BLaER1 (cell line): Measurements from ENCODE around the gene TTC13.
A peak's percentile ranks its signal among the peaks of the same experiment; 100 is the strongest.
"Not testable (repeated sequence)": the region's sequence is repeated elsewhere in the genome, so short reads cannot be mapped to it uniquely, and the experiment has no call there.

ENCODE experiments used
- H3K27ac ChIP-seq: shearing (Covaris generic); formaldehyde crosslinking; 2 replicates; pipeline ENCODE4 v1.8.1; 2022
- H3K27me3 ChIP-seq: shearing (Covaris generic); formaldehyde crosslinking; 2 replicates; pipeline ENCODE4 v1.8.1; 2022
- H3K36me3 ChIP-seq: shearing (Covaris generic); formaldehyde crosslinking; 2 replicates; pipeline ENCODE4 v1.8.1; 2022
- H3K4me1 ChIP-seq: shearing (Covaris generic); formaldehyde crosslinking; 2 replicates; pipeline ENCODE4 v1.8.1; 2022
- H3K4me2 ChIP-seq: shearing (Covaris generic); formaldehyde crosslinking; 2 replicates; pipeline ENCODE4 v1.8.1; 2022
- H3K4me3 ChIP-seq: shearing (Covaris generic); formaldehyde crosslinking; 2 replicates; pipeline ENCODE4 v1.8.1; 2022
- H3K9ac ChIP-seq: shearing (Covaris generic); formaldehyde crosslinking; 2 replicates; pipeline ENCODE4 v1.8.1; 2022
- H3K9me3 ChIP-seq: shearing (Covaris generic); formaldehyde crosslinking; 2 replicates; pipeline ENCODE4 v1.8.1; 2022
- H4K20me1 ChIP-seq: shearing (Covaris generic); formaldehyde crosslinking; 2 replicates; pipeline ENCODE4 v1.8.1; 2022
- Cebpa-rat ChIP-seq: shearing (Covaris generic); IDR thresholded peaks from 2 replicates; pipeline ENCODE4 v1.8.1; 2022

Gene TTC13, protein sequence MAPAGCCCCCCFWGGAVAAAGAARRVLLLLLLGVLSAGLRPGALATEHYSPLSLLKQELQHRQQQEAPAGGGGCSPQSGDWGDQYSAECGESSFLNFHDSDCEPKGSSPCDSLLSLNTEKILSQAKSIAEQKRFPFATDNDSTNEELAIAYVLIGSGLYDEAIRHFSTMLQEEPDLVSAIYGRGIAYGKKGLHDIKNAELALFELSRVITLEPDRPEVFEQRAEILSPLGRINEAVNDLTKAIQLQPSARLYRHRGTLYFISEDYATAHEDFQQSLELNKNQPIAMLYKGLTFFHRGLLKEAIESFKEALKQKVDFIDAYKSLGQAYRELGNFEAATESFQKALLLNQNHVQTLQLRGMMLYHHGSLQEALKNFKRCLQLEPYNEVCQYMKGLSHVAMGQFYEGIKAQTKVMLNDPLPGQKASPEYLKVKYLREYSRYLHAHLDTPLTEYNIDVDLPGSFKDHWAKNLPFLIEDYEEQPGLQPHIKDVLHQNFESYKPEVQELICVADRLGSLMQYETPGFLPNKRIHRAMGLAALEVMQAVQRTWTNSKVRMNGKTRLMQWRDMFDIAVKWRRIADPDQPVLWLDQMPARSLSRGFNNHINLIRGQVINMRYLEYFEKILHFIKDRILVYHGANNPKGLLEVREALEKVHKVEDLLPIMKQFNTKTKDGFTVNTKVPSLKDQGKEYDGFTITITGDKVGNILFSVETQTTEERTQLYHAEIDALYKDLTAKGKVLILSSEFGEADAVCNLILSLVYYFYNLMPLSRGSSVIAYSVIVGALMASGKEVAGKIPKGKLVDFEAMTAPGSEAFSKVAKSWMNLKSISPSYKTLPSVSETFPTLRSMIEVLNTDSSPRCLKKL

DNA sequence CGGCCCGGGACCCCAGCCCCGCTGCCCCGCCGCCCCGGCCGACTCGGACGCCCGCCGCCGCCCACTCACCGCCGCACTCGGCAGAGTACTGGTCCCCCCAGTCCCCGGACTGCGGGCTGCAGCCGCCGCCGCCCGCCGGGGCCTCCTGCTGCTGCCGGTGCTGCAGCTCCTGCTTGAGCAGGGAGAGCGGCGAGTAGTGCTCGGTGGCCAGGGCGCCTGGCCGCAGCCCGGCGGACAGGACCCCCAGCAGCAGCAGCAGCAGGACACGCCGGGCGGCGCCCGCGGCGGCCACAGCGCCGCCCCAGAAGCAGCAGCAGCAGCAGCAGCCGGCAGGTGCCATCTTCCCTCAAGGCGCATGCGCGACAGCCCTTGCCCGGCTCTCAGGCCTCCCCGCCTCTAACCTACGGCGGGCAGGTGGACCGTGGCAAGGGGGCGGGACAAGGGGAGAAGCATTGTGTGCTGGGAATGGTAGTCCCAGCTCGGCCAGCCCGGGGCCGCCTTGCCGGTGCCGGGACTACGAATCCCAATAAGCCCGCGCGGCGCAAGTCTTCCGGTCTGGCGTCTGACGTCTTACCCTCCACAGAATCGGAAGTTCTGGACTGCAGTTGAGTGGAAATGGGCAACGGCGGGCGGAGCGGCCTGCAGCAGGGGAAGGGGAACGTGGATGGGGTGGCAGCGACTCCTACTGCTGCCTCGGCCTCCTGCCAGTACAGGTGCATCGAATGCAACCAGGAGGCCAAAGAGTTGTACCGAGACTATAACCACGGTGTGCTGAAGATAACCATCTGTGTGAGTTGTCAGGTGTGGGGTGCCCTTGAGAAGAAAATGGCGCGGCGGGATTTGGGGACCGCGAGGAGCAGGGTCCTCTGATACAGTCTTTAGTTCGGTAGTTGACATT is at the start of gene TTC13, which contains the start of gene ARV1:
TSS of gene TTC13 (minus strand) at position 371 of the 898 bp plus-strand sequence. CDS start at position 340, 31 bp downstream.
TSS of gene ARV1 (plus strand) at position 604 of the 898 bp plus-strand sequence. CDS start at position 616, 12 bp downstream.
- peak within 1 kb of the TSS; percentile 80 for H3K27ac ChIP-seq
- peaks cover 21% of the 10 kb centered on the region for H3K36me3 ChIP-seq
- H3K9ac ChIP-seq: peak within 1 kb of the TSS; percentile 84
- no peaks in the 10 kb centered on the region for H3K27me3 ChIP-seq
- peak within 1 kb of the TSS; percentile 87 for H3K4me3 ChIP-seq
- H3K4me2 ChIP-seq: peak within 1 kb of the TSS; percentile 94
- no peaks in the 10 kb centered on the region for H3K9me3 ChIP-seq
- no peaks in the 10 kb centered on the region for H4K20me1 ChIP-seq
- H3K4me1 ChIP-seq: peaks cover 42% of the 10 kb centered on the region
- no peak for TF ChIP-seq Cebpa-rat

- Histone ChIP-seq H3K4me2 (peak overlapping the region; percentile 74), H4K20me1 (peaks cover 39% of the 10 kb centered on the region), H3K27me3 (no peaks in the 10 kb centered on the region), H3K9ac (no peak overlapping the region), H3K4me3 (no peak overlapping the region), H3K9me3 (no peaks in the 10 kb centered on the region), H3K36me3 (peaks cover 7% of the 10 kb centered on the region; the same call in 1 of the 2 replicates), H3K4me1 (peaks cover 48% of the 10 kb centered on the region), H3K27ac (no peak overlapping the region)
- no peak for TF ChIP-seq Cebpa-rat
Measured at GRCh38 chr1:231027971-231028370, 49.3 kb upstream of the TTC13 start.

GRCh38 chr1:231027136-231027925 is 48.7 kb upstream of the TTC13 start:
- H3K9ac ChIP-seq: no peak overlapping the region
- H4K20me1 ChIP-seq: peaks cover 33% of the 10 kb centered on the region
- peaks cover 11% of the 10 kb centered on the region; the same call in 1 of the 2 replicates for H3K36me3 ChIP-seq
- H3K4me2 ChIP-seq: peak overlapping the region; percentile 74; the same call in 1 of the 2 replicates
- H3K4me1 ChIP-seq: peaks cover 43% of the 10 kb centered on the region
- no peaks in the 10 kb centered on the region for H3K9me3 ChIP-seq
- no peak for TF ChIP-seq Cebpa-rat
- no peaks in the 10 kb centered on the region for H3K27me3 ChIP-seq
- no peak overlapping the region for H3K27ac ChIP-seq
- no peak overlapping the region for H3K4me3 ChIP-seq

GRCh38 chr1:231026576-231026975 is 47.9 kb upstream of the TTC13 start:
- Histone ChIP-seq H3K27ac (no peak overlapping the region), H3K36me3 (peaks cover 11% of the 10 kb centered on the region; the same call in 1 of the 2 replicates), H3K9ac (no peak overlapping the region), H3K4me1 (peaks cover 43% of the 10 kb centered on the region), H3K4me3 (no peak overlapping the region), H3K27me3 (no peaks in the 10 kb centered on the region), H4K20me1 (peaks cover 29% of the 10 kb centered on the region), H3K4me2 (no peak overlapping the region), H3K9me3 (no peaks in the 10 kb centered on the region)
- TF ChIP-seq Cebpa-rat: no peak

- Histone ChIP-seq H4K20me1 (no peaks in the 10 kb centered on the region), H3K36me3 (peaks cover 38% of the 10 kb centered on the region), H3K27ac (no peak overlapping the region), H3K4me3 (no peak overlapping the region), H3K27me3 (no peaks in the 10 kb centered on the region), H3K9me3 (no peaks in the 10 kb centered on the region), H3K4me1 (peaks cover 10% of the 10 kb centered on the region), H3K4me2 (no peak overlapping the region), H3K9ac (no peak overlapping the region)
- TF ChIP-seq Cebpa-rat: no peak
Measured at GRCh38 chr1:231023150-231023549, 44.5 kb upstream of the TTC13 start.

- H3K27me3 ChIP-seq: not testable (repeated sequence)
Measured at GRCh38 chr1:231022543-231022942, 43.9 kb upstream of the TTC13 start.

DNA sequence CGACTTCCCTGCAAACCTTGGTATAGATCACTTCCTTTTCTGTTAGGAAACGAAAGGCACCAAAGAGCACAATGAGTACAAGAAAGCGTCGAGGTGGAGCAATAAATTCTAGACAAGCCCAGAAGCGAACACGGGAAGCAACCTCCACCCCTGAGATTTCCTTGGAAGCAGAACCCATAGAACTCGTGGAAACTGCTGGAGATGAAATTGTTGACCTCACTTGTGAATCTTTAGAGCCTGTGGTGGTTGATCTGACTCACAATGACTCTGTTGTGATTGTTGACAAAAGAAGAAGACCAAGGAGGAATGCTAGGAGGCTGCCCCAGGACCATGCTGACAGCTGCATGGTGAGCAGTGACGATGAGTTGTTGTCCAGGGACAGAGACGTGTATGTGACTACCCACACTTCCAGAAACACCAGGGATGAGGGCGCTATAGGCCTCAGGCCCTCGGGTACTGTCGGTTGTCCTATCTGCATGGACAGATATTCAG is 42.9 kb upstream of the TTC13 start:
- Histone ChIP-seq H3K4me1 (no peaks in the 10 kb centered on the region), H3K27me3 (no peaks in the 10 kb centered on the region), H3K4me3 (no peak overlapping the region), H3K36me3 (peaks cover 52% of the 10 kb centered on the region), H3K27ac (no peak overlapping the region), H3K9me3 (no peaks in the 10 kb centered on the region), H3K9ac (no peak overlapping the region), H4K20me1 (no peaks in the 10 kb centered on the region), H3K4me2 (no peak overlapping the region)
- no peak for TF ChIP-seq Cebpa-rat

More at GRCh38 chr1:231022543-231022942, 43.9 kb upstream of the TTC13 start:
- not testable (repeated sequence) for H4K20me1 ChIP-seq, H3K9me3 ChIP-seq, H3K4me2 ChIP-seq, H3K4me1 ChIP-seq, H3K4me3 ChIP-seq, H3K27ac ChIP-seq, H3K9ac ChIP-seq
- peaks cover 45% of the 10 kb centered on the region for H3K36me3 ChIP-seq

DNA sequence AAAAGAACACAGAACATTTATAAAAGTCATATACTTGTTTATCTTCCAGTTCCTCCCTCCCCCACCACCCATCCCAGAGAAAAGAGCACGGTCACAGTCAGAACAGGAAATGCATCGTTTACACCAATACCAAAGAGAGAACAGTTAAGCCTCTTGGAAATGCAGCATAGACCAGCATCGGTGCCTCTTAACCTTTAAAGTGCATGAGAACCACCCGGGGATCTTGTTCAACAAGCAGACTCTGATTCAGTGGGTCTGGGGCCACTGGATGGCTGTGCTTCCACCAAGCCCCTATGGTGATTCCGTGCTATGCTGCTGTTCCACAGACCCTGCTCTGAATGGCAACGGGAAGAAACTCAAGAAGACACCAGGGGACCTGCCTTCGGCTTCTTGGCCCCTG is 42.2 kb upstream of the TTC13 start:
- Histone ChIP-seq H3K9ac (no peak overlapping the region), H3K4me2 (no peak overlapping the region), H3K27ac (no peak overlapping the region; the same call in 1 of the 2 replicates), H3K4me1 (no peaks in the 10 kb centered on the region), H3K27me3 (no peaks in the 10 kb centered on the region), H3K4me3 (no peak overlapping the region), H4K20me1 (no peaks in the 10 kb centered on the region), H3K9me3 (no peaks in the 10 kb centered on the region), H3K36me3 (peaks cover 56% of the 10 kb centered on the region)
- TF ChIP-seq Cebpa-rat: no peak
